LNCaP clone FGC (cell line): ENCODE measurements around the gene RAD52.

Experiments
- DNase-seq: peaks from one replicate; pipeline ENCODE4 v3.0.0-alpha.2; 2011; ENCODE audit warnings: low read depth
- H3K4me3 ChIP-seq: 2 replicates; pipeline ENCODE4 v1.5.1; 2011; ENCODE audit warnings: mild to moderate bottlenecking, low read depth, low read length, control low read depth
- TF ChIP-seq, protein P1 (sequence below): IDR thresholded peaks from 2 replicates; pipeline ENCODE4 v1.5.1; 2012; ENCODE audit warnings: mild to moderate bottlenecking; ENCODE audit not compliant: control insufficient read depth, insufficient read depth; ENCODE audit errors: extremely low read depth

Gene RAD52

DNA sequence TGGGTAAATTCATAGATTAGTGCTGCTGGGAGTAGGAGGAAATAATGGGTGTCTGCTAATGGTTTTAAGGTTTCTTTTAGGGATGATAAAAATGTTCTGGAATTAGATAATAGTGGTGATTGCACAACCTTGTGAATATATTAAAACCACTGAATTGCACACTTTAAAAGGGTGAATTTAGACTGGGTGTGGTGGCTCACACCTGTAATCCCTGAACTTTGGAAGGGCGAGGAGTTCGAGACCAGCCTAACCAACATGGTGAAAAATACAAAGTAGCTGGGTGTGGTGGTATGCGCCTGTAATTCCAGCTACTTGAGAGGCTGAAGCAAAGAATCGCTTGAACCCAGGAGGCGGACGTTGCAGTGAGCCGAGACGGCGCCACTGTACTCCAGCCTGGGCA is 1.3 kb downstream of the RAD52 start:
- TF ChIP-seq, protein P1, sequence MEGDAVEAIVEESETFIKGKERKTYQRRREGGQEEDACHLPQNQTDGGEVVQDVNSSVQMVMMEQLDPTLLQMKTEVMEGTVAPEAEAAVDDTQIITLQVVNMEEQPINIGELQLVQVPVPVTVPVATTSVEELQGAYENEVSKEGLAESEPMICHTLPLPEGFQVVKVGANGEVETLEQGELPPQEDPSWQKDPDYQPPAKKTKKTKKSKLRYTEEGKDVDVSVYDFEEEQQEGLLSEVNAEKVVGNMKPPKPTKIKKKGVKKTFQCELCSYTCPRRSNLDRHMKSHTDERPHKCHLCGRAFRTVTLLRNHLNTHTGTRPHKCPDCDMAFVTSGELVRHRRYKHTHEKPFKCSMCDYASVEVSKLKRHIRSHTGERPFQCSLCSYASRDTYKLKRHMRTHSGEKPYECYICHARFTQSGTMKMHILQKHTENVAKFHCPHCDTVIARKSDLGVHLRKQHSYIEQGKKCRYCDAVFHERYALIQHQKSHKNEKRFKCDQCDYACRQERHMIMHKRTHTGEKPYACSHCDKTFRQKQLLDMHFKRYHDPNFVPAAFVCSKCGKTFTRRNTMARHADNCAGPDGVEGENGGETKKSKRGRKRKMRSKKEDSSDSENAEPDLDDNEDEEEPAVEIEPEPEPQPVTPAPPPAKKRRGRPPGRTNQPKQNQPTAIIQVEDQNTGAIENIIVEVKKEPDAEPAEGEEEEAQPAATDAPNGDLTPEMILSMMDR: no peak
- peak overlapping the region; percentile 97 for H3K4me3 ChIP-seq
- no peak for DNase-seq

DNA sequence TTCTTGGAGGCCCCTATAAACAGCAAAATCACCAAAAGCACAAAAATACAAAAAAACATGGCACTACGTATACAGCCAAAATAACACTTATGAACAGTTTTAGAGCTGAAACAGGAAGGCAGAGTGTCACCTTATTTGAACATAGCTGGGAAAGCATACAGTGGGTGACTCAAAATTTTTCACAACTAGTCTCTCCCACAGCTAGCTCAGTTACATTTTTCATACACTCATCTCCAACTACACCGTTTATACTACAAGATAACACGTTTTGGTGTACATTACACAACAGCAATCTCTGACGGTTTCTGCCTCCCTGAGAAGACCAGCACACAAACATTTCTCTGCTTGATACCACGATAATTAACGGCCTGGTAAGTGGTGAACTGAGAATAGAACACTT is 2.9 kb downstream of the RAD52 start:
- DNase-seq: no peak
- no peak overlapping the region for H3K4me3 ChIP-seq
- TF ChIP-seq, protein P1: no peak

DNA sequence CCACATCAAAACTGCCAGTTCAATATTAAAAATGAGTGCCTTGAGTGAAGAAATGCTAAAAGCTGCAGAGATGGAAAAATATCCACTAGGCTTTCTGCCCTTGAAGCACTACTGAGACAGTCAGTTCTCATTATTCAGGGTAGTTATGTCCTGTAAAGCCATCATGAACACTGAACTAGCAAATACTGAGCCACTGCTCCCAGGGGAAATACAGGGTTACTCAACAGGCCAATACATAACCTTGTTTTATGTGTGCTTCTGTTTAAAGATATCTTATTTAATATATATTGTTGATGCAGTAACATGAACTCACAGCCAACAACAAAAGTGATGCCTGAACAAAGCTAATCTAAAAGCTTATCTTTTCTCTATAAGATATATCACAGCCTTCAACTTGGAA is 3.3 kb downstream of the RAD52 start:
- DNase-seq: no peak
- TF ChIP-seq, protein P1: no peak
- H3K4me3 ChIP-seq: no peak overlapping the region

DNA sequence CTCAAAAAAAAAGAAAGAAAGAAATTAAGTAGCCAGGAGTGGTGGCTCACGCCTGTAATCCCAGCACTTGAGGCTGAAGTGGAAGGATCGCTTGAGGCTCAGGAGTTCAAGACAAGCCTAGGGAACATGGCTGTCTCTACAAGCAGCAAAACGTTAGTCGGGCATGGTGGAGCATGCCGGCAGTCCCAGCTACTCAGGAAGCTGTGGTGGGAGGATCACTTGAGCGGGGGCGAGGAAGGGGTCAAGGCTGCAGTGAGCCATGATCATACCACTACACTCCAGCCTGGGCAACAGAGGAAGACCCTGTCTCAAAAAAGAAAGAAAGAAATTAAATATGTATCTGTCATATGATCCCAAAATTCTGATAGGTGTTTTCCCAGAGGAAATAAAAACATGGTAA is 5.3 kb downstream of the RAD52 start:
- TF ChIP-seq, protein P1: no peak
- DNase-seq: no peak
- no peak overlapping the region for H3K4me3 ChIP-seq

DNA sequence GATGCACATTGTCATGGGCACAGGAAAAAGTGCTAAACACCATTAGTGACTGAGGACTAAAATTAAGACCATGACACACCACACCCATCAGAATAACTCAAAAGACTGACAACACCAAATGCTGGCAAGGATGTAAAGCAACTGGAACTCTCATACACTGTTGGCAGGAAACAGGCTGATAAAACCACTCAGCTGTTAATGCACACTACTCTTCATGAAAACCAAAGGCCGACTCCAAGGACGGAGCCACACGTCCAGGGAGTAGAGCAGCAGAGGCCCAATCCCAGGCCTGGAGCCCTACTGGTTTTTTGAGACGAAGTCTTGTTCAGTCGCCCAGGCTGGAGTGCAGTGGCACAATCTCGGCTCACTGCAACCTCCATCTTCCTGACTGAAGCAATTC is 6.4 kb downstream of the RAD52 start:
- TF ChIP-seq, protein P1: no peak
- no peak overlapping the region for H3K4me3 ChIP-seq
- no peak for DNase-seq

DNA sequence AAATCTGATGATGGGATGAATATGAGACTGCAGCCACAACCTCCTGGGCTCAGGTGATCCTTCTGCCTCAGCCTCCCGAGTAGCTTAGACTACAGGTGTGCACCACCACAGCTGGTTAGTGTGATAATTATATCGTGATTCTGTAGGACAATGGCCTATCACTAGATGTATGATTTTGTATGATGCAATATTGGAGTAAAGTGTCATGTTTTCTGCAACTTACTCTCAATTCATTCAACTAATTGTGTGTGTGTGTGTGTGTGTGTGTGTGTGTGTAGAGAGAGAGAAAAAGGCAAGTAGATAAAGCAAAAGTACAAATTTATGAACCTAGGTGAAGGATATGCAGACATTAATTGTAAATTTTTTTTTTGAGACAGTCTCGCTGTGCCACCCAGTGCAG is 10.7 kb downstream of the RAD52 start:
- no peak for DNase-seq
- TF ChIP-seq, protein P1: no peak
- no peak overlapping the region for H3K4me3 ChIP-seq
